HG03103 (cell line): ENCODE results near the gene HIRA.
"Not testable (repeated sequence)": the region's sequence is repeated elsewhere in the genome, so short reads cannot be mapped to it uniquely, and the experiment has no call there.

ENCODE experiments used
- ATAC-seq: cut with Tn5 transposase; IDR thresholded peaks from one replicate; pipeline ENCODE4 v1.9.1; 2021; ENCODE audit warnings: low read depth; ENCODE audit not compliant: unreplicated experiment

Gene HIRA

GRCh38 chr22:19387038-19387437 is 44.5 kb downstream of the HIRA start:
- ATAC-seq: no peak

- ATAC-seq: no peak
Measured at GRCh38 chr22:19386248-19386647, 45.3 kb downstream of the HIRA start.

DNA sequence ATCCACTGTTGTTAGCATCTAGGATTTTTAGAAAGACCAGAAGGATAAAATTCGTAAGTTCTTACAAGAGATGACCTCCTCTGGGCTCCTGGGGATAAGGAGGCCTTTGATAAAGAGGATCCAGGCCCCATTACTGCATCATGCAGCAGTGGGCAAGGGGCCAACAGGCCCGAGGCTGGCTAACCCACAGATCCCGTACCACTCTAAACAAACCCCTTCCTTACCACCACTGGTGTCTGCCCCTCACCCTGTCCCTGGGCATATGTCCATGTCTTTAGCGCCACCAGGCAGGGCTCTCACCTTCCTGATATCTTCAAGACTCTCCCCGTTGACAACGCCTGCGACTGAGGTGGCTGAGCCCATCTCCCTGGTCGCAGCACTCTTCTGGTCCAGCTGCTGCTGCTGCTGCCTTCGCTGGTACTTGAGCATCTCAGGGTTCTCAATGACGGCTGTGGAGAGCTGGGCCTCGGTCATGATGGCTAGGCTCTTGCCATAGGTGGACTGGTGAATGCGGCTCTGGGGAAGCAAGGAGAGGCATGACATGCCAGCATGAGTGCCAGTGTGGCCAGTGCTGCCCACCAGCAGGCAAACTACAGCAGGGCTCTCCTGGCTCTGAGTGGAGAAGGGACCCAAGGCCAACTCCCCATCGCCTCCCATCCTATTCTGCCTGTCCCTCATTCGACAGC is 46.2 kb downstream of the HIRA start:
- ATAC-seq: no peak

- ATAC-seq: no peak
Measured at GRCh38 chr22:19383292-19383691, 48.2 kb downstream of the HIRA start.

DNA sequence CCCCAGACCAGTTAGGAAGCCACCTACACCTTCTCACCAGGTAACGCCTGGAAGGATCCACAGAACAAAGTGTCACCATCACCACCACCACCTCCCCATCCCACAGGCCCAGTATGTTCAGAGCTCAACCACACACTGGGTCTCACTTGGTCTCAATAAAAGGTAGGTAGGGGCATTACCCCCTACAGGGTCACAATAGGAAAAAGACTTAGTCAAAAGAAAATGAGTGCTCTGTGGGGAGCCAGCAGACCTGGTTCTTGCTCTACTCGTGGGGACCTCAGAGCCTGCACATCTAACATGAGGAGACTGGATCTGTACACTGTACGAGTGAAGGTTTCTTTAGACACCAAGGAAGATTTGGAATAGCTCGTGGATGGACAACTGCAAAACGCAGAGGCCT is 49.3 kb downstream of the HIRA start:
- ATAC-seq: no peak

GRCh38 chr22:19378344-19378674 is 53.2 kb downstream of the HIRA start:
- ATAC-seq: no peak

DNA sequence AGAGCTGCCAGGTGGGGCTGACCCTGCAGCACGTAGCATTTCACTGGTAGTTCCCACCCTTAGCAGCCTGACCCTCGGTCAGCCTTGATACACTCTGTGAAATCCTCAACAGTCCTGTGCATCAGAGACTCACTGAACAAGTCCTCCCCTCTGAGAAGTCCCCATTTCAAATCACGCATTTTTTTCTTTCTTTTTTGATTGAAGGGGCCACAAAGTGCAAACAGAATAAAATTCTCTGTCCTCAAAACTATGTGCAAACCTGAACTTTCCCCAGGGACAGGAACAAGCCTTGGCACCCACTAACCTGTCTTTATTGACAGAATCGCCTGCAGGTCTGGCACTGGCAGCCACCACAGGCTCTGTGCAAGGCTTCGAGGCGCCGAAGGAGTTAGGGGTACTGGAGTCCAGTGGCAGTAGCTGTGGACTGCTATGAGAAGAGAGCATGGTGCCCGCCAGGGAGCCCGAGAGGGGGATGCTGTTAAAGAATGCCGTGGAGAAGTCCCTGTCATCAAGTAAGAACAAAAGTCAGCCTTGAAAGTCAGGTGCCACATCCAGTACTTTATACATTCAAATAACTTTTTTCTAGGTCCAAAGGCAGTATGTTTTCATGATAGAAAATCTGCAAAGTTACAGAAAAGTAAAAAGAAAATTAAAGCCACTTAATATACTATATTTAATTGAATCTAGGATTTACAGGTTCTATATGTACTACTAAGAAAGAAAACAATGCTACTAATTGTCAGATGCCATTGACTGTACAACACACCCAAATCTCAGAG is 53.8 kb downstream of the HIRA start:
- no peak for ATAC-seq

DNA sequence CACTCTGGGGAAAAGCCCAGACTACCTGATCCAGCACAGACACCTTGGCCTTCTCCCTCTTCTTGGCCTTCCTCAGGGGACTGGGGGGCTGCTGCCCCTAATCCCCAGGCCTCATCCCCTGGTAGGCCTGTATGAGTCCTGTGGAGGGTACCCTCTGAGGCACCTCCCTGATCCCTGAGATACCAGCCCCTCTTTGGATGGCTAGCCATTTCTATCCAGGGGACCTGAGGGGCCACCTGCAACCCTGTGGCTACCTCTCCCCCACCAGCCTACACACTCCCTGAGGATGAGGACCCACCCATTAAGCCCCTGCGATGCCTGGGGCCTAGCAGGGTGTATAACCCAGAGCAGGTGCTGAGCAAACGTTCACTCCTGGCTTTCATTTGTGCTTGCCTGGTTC is 54.6 kb downstream of the HIRA start:
- no peak for ATAC-seq

DNA sequence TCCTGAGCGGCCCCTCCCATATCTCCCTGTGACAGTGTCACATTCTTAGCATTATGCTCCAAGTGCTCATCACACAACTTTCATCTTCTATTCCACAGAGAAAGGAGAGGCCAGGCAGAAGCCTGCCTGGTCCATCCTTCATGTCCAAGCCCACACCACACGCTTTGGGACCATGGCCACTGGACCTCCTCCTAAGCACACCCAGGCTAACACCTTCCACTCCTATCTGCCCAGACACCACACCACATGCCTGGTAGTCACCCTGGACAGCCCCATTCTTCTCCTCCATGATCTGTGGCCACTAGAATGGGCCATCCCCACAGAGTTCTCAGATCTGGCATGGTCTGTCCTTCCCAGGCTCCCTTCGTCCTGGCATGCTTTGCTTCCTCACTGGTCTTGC is 55.3 kb downstream of the HIRA start:
- no peak for ATAC-seq

- no peak for ATAC-seq
Measured at GRCh38 chr22:19375435-19375834, 56.1 kb downstream of the HIRA start.

DNA sequence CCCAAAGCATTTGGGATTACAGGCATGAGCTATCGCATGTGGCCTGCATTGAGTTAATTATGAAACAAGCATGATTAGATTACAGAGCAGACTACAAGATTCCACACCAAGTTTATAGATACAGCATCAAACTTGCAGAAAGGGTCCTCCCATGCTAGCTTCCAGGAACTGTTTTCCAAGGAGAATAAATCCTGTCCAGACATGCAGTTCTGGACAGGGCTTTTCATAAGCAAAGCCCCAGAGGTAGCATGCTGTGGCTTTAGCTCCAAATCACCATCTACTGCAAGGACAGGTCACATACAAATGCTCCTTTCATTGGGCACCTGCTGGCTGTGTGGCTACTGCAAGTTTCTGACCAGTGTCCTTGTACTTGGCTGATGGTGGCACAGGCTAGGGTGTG is 57.1 kb downstream of the HIRA start:
- no peak for ATAC-seq

DNA sequence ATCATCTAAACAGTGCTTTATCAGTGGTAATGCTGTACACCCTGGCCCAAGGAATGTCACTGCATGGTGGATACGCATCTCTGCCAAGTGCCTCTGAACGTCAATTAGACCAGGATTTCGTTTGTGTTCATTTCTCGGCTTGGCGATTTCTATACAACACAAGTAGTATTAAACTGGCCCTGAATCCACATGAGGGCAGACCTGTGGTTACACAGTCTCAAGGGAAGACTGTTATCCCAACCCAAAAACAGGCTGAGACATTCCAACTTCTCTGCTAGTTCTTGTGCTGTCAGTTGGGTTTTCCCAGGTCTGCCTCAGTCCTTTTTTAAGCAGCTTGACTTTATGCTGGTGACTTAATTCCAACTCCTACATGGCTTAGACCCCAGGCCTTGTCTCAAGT is 58.1 kb downstream of the HIRA start:
- no peak for ATAC-seq

GRCh38 chr22:19371893-19372292 is 59.6 kb downstream of the HIRA start:
- ATAC-seq: no peak

- ATAC-seq: no peak
Measured at GRCh38 chr22:19368876-19369275, 62.7 kb downstream of the HIRA start.

DNA sequence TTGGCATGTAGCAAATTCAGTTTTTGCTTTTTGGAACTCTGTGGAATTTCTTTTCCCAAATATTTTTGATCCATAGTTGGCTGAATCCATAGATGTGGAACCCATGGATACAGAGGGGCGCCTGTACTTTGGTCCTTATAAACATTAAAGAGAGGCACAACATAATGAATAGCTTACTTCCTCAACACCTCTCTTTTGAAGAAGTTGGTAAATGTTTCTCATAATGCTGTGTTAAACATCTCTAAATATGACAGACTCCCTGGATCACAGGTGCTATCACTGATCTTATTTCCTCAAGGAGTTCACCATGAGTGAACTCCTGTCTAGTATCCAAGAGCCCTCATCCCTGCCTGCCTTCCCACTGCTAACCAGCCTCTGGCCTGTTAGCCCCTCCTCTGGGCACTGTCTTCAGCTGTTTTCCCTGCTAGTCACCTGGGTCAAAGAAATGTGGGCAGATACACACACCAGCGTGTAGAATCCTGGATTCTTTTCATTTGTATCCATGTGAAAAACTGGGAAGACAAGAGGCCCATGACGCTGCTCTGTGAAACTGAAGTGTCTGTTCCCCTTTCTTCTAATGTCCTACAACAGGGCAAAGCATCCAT is 63.7 kb downstream of the HIRA start:
- ATAC-seq: no peak

GRCh38 chr22:19363541-19363940 is 68.0 kb downstream of the HIRA start:
- ATAC-seq: not testable (repeated sequence)

- ATAC-seq: no peak
Measured at GRCh38 chr22:19361501-19362103, 69.9 kb downstream of the HIRA start.

- ATAC-seq: no peak
Measured at GRCh38 chr22:19360862-19361261, 70.7 kb downstream of the HIRA start.

- no peak for ATAC-seq
Measured at GRCh38 chr22:19360300-19360792, 71.2 kb downstream of the HIRA start.

DNA sequence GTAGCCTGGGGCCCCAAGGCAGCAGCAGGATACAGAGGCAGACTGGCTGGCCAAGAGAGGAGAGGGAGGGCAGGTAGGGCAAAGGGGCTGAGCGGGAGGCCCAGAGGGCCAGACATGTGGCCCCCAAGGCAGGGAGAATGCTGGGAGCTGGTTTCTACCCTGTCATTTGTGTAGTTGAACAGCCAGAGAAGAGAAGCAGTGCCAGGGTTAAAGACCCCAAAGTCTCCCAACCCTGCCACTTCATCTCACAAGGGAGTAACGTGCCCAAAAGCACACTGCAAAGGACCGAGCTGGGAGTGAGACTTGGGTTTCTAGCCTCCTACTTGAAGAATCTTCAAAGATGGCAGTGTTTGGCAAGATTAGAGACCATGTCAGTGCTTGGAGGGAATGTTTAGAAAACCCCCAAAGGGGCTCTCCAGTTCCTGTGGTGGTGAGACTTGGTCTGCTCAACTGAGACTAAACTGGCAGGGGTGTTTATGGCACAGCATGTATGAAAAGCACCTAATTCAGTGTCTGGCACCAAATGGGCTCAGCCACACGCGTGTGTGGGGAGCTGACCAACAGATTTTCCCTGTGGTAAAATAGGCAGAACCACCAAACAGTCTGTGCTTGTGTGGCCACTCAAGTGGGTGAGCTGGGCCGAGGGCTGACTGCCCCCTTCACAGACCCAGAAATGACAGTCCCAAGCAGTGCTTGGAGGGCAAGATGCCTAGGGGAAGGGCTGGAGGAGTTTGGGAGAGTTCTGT is 71.8 kb downstream of the HIRA start:
- ATAC-seq: no peak
